HG03108 (cell line): Measurements from ENCODE around the gene HOXC10.

Source experiments
- ATAC-seq: cut with Tn5 transposase; IDR thresholded peaks from one replicate; pipeline ENCODE4 v1.9.1; 2021; ENCODE audit warnings: moderate library complexity; ENCODE audit not compliant: unreplicated experiment

Gene HOXC10

GRCh38 chr12:53988541-53989226 lies 3.7 kb downstream of the HOXC10 start:
- no peak for ATAC-seq

GRCh38 chr12:53989227-53990113 lies 4.5 kb downstream of the HOXC10 start:
- ATAC-seq = no peak

- no peak for ATAC-seq
These were observed 5.5 kb downstream of the HOXC10 start for GRCh38 chr12:53990311-53991076.

- ATAC-seq = no peak
These were observed 6.1 kb downstream of the HOXC10 start for GRCh38 chr12:53991077-53991460.

- no peak for ATAC-seq
These were observed 7.5 kb downstream of the HOXC10 start for GRCh38 chr12:53992377-53992889.

- ATAC-seq = no peak
These were observed 8.4 kb downstream of the HOXC10 start for GRCh38 chr12:53993162-53994008.

GRCh38 chr12:53994009-53994263 lies 9.0 kb downstream of the HOXC10 start:
- ATAC-seq = no peak

- ATAC-seq = no peak
These were observed 9.5 kb downstream of the HOXC10 start for GRCh38 chr12:53994264-53995001.

GRCh38 chr12:53995002-53995377 lies 10.0 kb downstream of the HOXC10 start:
- ATAC-seq = no peak

GRCh38 chr12:53995378-53996239 lies 10.7 kb downstream of the HOXC10 start:
- ATAC-seq = no peak

- no peak for ATAC-seq
These were observed 11.6 kb downstream of the HOXC10 start for GRCh38 chr12:53996240-53997203.

GRCh38 chr12:53997204-53998109 lies 12.5 kb downstream of the HOXC10 start:
- ATAC-seq = no peak

GRCh38 chr12:53998110-53998899 lies 13.4 kb downstream of the HOXC10 start:
- no peak for ATAC-seq

- ATAC-seq = no peak
These were observed 13.9 kb downstream of the HOXC10 start for GRCh38 chr12:53998900-53999236.

GRCh38 chr12:53999559-54000115 lies 14.7 kb downstream of the HOXC10 start:
- ATAC-seq = no peak
